Tongue (tissue), 2 donors: ENCODE data around the gene PPM1L. TPM values are rescaled to one million over a fixed set of nuclear protein-coding genes. Genes with fewer than 3 reads are reported as not detected.
A peak's percentile ranks its signal among the peaks of the same experiment; 100 is the strongest.

Experiments
- DNase-seq: peaks from one replicate; pipeline ENCODE4 v3.0.0-alpha.2; 2015
- total RNA-seq: library from RNA; depleted of rRNA; stranded (reverse); fragments of >200 nt; gene quantifications from one replicate; pipeline ENCODE4 v1.2.3, GENCODE V29; 2014

Gene PPM1L
- total RNA-seq, 1 donor from 2014 or later: 37.3 TPM

GRCh38 chr3:160765211-160765610 lies 9.2 kb downstream of the PPM1L start:
- no peak for DNase-seq

DNA sequence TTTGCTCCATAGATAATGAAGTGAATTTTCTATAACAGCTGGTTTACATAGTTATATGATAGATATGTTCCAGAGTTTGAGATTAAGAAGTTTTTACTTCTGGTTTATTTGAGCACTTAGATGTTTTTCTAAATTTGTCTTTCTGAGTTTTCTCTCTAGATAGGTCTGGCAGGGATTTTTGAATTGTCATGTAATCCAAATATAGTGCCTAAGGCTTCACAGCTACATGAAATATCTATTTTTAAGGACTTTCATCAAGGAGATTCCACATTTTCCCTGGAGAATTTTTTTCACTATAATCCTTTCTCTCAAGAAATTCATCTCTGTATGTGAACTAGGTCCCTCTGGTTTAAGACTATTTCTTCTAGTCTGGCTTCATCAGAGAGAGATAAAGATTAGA lies 12.0 kb downstream of the PPM1L start:
- DNase-seq: no peak

GRCh38 chr3:160768918-160769317 lies 12.9 kb downstream of the PPM1L start:
- DNase-seq: no peak

GRCh38 chr3:160771811-160772459 lies 15.9 kb downstream of the PPM1L start:
- DNase-seq: peak; percentile 33

DNA sequence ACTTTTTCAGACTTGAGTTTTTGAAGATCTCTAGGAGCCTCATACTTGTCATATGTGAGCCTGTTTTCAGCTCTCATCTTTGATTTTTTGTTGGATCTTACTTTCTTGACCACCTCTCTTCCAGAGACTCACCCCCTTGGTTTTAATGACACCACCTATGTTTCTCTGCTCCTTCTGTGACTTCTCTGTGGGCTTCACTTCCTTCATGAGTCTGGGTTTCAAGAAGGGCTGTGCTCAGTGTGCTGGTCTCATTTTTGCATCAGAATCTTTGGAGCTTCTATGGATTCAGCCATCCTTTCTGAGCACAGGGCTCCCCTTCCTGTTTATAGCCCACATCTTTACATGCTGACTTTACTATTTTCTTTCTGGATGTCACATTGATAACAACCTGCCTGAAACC lies 17.7 kb downstream of the PPM1L start:
- DNase-seq: no peak

GRCh38 chr3:160774172-160774571 lies 18.1 kb downstream of the PPM1L start:
- no peak for DNase-seq

DNA sequence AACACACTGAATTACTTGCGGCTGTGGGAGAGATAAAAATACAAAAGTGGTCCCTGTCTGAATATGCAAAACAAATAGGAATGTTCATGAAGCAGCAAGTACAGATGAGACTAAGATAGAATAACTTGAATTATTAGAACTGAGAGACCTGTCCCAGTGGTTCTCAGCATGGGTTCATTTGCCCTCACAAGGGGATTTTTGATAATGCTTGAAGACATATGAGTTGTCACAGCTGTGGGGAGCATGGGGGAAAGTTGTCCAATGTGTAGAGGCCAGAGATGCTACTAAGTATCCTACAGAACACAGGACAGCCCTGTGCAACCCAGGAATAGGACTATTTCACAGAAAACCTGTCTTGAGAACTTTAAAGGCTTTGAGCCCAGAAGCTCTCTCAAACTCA lies 22.4 kb downstream of the PPM1L start:
- DNase-seq: no peak

- no peak for DNase-seq
Measured at GRCh38 chr3:160779040-160779439, 23.0 kb downstream of the PPM1L start.

DNA sequence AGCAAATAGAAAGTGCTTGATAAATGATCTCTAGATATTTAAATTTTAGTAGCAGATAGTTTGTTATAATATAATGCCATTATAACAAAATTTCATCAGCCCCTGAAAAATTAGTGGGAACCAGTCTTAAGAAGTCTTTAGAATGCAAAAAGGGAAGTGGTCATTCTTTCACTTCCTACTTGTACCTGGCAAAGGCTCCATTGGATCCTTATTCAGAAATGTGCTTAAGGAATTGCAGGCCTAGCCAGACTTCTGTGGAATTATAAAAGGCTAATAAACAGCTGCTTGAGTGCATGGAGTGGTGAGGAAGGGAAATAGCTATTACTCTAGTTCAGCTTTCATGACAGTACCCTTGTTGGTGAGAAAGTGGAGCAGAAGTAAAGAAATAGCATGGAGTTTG lies 24.2 kb downstream of the PPM1L start:
- DNase-seq: no peak

- peak; percentile 20 for DNase-seq
Measured at GRCh38 chr3:160781402-160781801, 25.4 kb downstream of the PPM1L start.

DNA sequence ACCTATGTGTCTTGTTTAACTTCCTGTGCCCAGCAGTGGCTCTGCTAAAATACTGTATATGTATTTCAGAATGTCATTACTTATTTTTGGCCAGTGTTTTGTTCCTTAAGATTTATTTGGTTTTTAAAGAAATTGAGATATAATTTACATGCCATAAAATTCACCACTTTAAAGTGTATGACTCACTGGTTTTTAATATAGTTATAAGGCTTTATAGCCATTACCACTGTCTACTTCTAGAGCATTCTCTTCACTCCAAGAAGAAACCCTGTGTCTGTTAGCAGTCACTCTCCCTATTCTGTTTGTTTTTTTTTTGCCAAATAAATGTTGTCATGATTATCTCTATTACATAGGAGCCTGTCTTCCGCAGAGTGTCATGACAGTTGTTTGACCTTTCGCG lies 25.8 kb downstream of the PPM1L start:
- no peak for DNase-seq

DNA sequence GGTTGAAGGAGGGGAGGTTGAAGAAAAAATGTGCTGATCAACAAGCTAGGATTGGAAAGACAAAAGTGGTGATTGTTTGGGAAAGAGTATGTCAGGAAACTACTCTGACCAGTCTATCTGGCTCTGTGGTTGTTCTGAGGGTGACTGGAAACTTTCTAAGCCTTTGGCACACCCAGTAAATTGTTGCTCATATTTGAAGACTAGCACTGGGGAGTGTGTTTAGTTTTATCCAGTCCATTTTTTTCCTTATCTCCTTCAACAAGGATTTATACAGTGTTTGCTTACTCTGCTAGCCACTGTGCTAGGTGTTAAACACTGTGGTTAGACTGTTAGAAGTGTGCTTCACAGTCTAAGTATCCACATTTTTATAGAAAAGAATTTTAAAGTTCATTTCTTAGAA lies 28.8 kb downstream of the PPM1L start:
- no peak for DNase-seq

- DNase-seq: no peak
Measured at GRCh38 chr3:160790726-160791125, 34.7 kb downstream of the PPM1L start.

DNA sequence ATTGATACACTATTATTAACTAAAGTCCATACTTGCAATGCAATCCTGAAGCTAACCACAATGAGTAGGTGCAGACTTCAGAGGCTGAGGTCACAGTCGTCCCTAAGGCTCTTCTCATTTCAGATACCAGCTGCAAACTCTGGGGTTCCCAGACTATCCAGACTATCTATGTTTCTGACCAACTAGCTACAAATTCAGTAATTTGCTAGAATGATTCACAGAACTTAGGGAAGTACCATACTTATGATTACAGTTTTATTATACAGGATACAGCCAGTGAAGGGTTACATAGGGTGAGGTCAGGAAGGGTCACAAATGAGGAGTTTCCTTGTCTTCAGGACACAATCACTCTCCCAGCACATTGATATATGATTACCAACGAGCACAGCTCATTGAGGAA lies 36.5 kb downstream of the PPM1L start:
- no peak for DNase-seq

GRCh38 chr3:160793722-160794252 lies 37.8 kb downstream of the PPM1L start:
- DNase-seq: no peak

DNA sequence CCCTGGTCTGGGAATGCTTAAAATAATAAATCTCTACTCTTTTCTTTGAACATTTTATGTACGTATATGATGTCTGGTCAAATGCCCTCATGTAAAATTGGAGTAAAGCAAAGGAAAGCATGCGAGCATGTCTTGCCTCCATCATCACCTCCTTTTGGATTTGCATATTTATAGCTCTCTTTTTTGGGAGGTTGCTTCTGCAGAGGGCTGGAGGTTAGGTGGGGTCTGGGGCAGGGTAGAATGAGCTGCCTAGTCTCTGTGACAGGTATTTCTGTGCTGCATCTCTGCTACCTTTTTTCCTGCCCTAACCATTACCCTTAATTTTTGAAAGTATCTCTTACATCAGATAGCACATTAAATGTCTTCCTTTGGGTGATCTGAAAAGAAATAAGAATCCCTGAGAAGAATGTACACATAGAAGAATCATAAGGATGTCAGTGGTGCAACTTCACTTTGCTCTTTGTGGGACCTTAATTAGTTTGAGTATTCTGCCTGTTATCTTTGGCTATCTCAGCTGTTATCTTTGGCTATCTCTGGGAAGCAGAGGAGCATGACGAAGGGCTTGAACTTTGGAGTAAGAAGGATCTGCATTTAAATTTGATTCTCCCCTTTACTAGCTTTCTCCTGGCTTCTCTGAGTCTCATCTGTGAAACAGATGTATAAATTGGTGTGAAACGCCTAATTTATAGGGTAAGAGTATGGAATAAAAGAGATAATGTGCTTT lies 40.2 kb downstream of the PPM1L start:
- no peak for DNase-seq

DNA sequence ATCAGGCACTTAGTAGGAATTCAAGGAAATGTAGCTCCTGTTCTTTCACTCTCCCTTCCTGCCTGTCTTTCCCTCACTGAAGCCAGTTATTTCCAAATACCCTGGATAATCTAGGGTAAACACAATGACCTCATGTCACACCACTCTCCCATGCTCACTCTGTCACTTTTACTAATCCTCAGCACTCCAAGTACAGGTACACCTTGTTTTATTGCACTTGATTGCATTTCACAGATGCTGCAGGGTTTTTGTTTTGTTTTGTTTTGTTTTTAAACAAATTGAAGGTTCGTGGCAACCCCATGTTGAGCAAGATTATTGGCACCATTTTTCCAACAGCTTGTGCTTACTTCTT lies 40.8 kb downstream of the PPM1L start:
- DNase-seq: peak; percentile 11

- no peak for DNase-seq
Measured at GRCh38 chr3:160797356-160797755, 41.3 kb downstream of the PPM1L start.

GRCh38 chr3:160801386-160802118 lies 45.5 kb downstream of the PPM1L start:
- DNase-seq: peak; percentile 16

DNA sequence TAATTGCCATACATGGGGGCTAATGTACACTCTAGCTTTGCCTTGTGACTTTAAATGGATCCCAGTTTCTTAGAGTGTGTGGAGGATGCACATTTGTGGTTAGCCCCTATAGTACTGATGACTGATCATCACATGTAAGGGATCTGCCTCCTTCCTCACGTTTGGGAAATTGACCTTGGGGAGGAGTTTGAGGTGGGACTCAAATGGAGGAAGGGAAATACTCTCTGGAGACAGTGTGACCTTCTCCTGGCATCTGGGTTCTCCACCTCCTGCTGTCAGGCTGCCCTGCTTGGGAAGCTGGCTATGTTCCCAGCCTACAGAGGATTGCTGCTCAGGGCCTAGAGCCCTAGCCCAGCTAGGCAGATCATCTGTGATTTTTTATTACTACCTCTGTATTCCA lies 48.7 kb downstream of the PPM1L start:
- peak; percentile 48 for DNase-seq

- DNase-seq: no peak
Measured at GRCh38 chr3:160806094-160806493, 50.1 kb downstream of the PPM1L start.

DNA sequence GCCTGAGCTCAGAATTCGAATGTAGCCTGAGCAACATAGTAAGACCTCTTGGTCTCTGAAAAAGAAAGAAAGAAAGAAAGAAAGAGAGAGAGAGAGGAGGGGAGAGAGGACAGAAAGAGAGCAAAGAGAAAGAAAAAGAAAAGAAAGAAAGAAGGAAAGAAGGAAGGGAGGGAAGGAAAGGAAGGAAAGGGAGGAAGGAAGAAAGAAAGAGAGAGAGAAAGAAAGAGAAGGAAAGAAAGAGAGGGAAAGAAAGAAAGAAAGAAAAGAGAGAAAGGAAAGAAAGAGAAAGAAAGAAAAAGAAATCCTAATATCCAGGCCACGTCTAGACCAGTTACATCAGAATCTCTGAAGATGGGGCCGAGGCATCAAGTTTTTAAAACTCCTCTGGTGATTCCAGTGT lies 50.7 kb downstream of the PPM1L start:
- no peak for DNase-seq

DNA sequence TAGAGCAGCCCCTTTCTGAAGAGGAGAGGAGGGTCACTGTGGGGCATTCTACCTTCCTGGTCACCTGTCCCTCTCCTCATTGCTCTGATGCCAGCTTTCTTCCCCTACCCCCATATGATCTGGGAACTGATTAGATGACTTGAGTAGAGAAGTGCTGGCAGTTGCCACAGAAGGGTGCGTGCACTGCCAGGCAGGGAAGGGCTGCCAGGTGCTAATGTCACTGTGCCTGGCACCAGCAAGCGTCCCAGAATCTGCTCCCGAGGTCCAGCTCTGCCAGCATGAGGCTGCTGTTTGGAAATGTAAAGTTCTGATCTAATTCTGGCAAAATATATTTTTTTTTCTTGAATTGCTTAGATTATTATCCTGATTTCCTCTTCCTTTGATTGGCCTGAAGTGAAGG lies 52.8 kb downstream of the PPM1L start:
- no peak for DNase-seq
